Esophagus muscularis mucosa (tissue), 3 donors: ENCODE measurements around the gene YBX1.

Source experiments
- CTCF ChIP-seq, 3 experiments: fragments of 200-600 bp in 2 of 3; fragments of 450-650 bp in 1 of 3; sonication (generic) in 2 of 3; IDR thresholded peaks; one replicate each; pipeline ENCODE4 v1.5.1; 2017 to 2019; ENCODE audit warnings: antibody characterized with exemption in 3 of 3, mild to moderate bottlenecking in 2 of 3, moderate library complexity in 1 of 3
- POLR2A ChIP-seq: fragments of 450-650 bp; IDR thresholded peaks from one replicate; pipeline ENCODE4 v1.6.1; 2017; ENCODE audit warnings: antibody characterized with exemption, moderate library complexity, mild to moderate bottlenecking, low read depth

- TF ChIP-seq CTCF (IDR thresholded peaks at IDR 0.05) (no peak), POLR2A (no peak)
Observed at GRCh38 chr1:42744148-42744413, 61.9 kb downstream of the YBX1 start.
